HG03139 (cell line): ENCODE results near the gene KHSRP.
"Not testable (repeated sequence)": the region's sequence is repeated elsewhere in the genome, so short reads cannot be mapped to it uniquely, and the experiment has no call there.

Source experiments
- ATAC-seq: cut with Tn5 transposase; IDR thresholded peaks from one replicate; pipeline ENCODE4 v1.9.1; 2021; ENCODE audit not compliant: unreplicated experiment

KHSRP gene

GRCh38 chr19:6452223-6452614, 27.6 kb upstream of the KHSRP start:
- ATAC-seq, result no peak

DNA sequence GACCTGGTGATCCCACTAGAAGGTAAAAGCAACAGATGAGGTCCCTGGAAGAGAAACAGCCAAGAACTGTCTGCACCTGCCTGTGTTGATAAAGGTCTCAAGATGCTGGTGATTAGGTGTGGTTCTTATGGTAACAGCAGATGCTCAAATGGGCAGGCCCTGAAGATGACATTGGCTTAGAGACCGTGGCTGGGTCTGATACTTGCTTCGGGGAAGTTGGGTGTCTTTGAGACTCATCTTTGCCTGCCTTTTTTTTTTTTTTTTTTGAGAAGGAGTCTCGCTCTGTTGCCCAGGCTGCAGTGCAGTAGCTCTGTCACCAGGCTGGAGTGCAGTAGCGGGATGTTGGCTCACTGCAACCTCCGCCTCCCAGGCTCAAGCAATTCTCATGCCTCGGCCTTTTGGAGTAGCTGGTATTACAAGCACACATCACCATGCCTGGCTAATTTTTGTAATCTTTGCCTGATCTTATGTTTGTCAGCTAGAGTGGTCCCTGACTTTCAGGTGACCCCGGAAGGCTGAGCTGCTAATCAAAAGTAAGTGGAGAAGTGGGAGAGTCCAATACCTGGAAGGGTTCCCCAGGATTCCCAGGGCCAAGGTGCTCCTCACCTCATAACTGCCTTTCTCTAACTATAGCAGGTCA, 27.1 kb upstream of the KHSRP start:
- ATAC-seq, result no peak

DNA sequence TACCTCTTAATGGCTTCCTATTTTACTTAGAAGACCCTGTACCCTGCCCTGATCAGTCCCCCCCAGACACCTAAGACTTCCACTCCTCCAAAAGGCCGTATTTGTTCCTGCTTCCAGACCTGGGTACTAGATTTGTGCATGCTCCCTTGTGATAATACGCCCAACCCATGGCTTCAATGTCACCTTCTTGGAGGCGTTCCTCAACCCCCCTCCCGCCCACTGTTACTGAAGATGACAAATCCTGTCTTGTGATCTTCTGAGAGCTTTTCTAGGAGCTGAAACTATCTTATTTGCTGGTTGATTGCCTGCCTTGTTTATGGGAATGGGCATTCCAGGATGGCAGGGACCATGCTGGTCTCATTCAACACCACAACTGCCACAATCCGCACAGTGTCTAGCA, 25.6 kb upstream of the KHSRP start:
- ATAC-seq, result no peak

DNA sequence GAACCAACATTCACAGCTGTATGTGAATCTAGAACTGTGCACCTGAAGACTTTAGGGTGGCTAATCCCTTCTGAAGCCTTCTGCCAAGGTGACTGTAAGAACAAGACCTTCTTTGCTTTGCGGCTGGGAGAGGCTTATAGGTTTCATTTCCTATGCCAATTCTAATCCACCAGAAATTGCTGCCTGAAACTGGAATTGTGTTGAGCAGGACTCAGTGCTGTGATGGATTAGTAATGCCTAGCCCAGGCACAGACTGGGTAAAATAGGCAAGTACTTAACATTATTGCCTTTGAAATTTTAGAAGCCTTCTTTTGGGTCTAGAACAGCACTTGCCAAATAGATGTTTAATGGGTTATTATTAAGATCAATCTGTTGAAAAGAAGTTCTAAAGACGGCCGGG, 23.4 kb upstream of the KHSRP start:
- ATAC-seq, result no peak

GRCh38 chr19:6446452-6446851, 21.8 kb upstream of the KHSRP start:
- ATAC-seq, result no peak

- ATAC-seq, result no peak
Observed at GRCh38 chr19:6443986-6444385, 19.4 kb upstream of the KHSRP start.

- ATAC-seq, result no peak
Observed at GRCh38 chr19:6442087-6442688, 17.6 kb upstream of the KHSRP start.

DNA sequence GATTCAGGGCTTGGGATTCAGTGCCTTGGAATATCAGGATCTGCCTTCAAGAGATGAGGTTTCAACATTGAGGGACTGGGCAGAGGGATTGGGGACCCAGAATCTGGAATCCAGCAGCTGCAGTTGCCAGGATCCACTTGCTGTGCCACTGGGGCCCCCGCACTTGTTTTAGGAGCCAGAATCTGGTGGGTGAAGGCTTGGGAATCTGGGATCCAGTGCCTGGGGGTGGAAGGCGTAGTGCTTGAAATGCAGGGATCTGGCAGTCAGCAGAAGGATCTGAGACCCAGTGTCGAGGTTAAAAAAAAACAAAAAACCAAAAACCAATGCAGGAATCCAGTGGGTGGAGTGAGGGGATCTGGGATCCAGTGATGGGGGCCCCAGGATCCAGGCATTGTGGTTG, 16.3 kb upstream of the KHSRP start:
- ATAC-seq, result no peak

GRCh38 chr19:6439743-6440142, 15.1 kb upstream of the KHSRP start:
- no peak for ATAC-seq

- no peak for ATAC-seq
Observed at GRCh38 chr19:6433663-6434062, 9.1 kb upstream of the KHSRP start, which contains the start of gene SLC25A41. SLC25A41 (minus strand) TSS chr19:6433763; CDS start chr19:6433693, 70 bp downstream.

GRCh38 chr19:6433165-6433564, 8.6 kb upstream of the KHSRP start:
- ATAC-seq, result no peak

- no peak for ATAC-seq
Observed at GRCh38 chr19:6431891-6432290, 7.3 kb upstream of the KHSRP start.

- no peak for ATAC-seq
Observed at GRCh38 chr19:6429419-6430221, 5.0 kb upstream of the KHSRP start.

DNA sequence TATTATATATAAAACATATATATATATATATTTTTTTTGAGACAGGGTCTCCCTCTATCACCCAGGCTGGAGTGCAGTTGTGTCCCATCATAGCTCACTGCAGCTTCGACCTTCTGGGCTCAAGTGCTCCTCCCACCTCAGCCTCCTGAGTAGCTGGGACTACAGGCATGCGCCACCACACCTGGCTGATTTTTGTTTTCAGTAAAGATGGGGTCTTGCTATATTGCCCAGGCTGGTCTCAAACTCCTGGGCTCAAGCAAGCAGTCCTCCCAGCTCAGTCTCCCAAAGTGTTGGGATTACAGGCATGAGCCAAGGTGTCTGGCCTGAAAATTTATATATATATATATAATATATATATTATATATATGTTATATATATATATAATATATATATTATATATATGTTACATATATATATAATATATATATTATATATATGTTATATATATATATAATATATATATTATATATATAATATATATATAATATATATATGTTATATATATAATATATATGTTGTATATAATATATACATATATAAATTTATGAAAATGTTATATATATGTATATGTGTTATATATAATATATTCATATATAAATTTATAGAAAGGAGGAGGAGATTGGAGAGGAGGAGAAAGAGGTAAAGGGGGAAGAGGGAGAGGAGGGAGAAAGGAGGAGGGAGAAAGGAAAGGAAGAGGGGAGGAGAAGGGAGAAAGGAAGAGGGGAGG, 4.2 kb upstream of the KHSRP start:
- ATAC-seq, result not testable (repeated sequence)

- no peak for ATAC-seq
Observed at GRCh38 chr19:6427131-6427530, 2.5 kb upstream of the KHSRP start.

DNA sequence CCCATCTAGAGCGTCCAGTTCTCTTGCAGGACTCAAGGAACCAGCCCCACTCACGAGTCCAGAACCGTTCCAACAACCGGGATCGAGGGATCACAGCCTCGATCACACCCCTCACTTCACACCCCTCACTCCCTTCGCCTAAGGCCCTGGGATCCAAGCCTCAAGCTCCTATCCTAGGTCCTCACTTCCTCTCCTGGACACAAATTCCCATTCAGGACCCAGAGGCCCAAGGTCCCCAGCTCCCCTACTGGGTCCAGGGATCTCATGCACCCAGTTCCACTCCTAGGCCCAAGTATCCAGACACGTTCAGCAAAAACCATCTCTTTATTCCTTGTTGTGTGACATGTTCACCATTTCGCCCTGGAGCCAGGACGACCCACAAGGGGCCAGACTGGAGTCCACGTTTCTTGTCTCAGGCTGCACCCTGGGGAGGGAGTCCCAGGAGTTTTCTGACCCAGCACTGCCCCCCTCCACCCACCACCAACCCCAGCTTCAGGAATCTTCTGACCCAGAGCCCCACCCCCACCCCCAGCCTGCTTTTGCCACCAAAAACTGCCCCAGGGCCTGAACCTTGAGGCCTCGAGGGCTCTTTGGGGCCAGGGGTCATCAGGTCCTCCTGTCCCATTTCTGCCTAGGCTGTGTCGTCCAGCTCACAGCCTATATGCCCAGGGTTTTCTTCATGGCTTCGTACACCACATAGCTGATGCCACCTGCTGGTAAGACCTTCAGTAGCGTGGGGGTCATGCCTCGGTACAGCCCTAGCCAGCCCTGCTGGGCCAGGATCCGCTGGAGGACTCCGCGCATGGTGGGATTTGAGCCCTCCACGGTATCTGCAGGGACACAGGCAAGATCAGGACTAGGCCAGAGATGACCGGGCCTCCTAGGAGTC, 1.4 kb upstream of the KHSRP start:
- no peak for ATAC-seq

- peak; percentile 77 for ATAC-seq
Observed at GRCh38 chr19:6424939-6425731, 524 bp upstream of the KHSRP start.

DNA sequence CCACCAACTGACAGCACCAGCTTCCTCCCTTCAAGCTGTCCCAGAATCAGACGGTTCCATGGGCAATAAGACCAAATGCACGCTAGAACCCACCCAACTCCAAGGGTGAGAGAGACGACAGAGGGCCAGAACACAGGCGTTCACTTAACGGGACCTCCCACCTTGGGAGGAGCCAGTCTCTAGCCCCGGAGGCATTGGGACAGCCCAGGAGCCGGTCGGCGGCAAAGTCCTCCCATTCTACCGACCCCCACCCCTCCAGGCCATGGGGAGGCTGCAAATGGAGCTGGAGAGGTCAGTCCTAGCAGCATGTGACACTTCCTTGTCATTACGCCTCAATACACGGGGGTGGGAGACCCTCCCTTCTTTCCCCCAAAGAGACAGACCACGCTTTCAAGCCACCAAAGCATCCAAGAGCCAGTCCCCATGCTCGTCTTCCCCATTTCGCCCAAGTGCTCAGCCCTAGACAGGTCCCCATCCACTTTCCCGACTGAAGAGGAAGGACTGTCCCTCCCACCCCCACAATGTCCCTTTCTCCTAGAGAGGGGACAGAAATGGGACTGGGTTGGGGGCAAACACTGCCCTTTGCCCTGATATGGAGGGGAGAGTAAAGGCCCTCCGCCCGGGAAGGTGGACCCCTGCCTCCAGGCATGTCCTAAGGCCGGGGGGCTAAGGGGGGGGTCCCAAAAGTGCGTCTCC, 964 bp downstream of the KHSRP start:
- no peak for ATAC-seq
